HG03175 (cell line): ENCODE results near the gene RNF44.
A peak's percentile ranks its signal among the peaks of the same experiment; 100 is the strongest.

Source experiments
- ATAC-seq: cut with Tn5 transposase; IDR thresholded peaks from one replicate; pipeline ENCODE4 v1.9.1; 2021; ENCODE audit warnings: mild to moderate bottlenecking, moderate library complexity; ENCODE audit not compliant: unreplicated experiment

Gene RNF44

GRCh38 chr5:176536132-176536901 is 885 bp downstream of the RNF44 start:
- peak; percentile 28 for ATAC-seq

GRCh38 chr5:176535664-176536131 is 1.5 kb downstream of the RNF44 start:
- no peak for ATAC-seq

- no peak for ATAC-seq
These were observed 2.0 kb downstream of the RNF44 start for GRCh38 chr5:176535101-176535663.

GRCh38 chr5:176534640-176535039 is 2.6 kb downstream of the RNF44 start:
- no peak for ATAC-seq

- no peak for ATAC-seq
These were observed 3.1 kb downstream of the RNF44 start for GRCh38 chr5:176533894-176534611.

- ATAC-seq, result no peak
These were observed 3.8 kb downstream of the RNF44 start for GRCh38 chr5:176533390-176533789.

- ATAC-seq, result no peak
These were observed 4.4 kb downstream of the RNF44 start for GRCh38 chr5:176532795-176533194.

GRCh38 chr5:176531902-176532493 is 5.2 kb downstream of the RNF44 start:
- no peak for ATAC-seq

GRCh38 chr5:176530983-176531901 is 6.0 kb downstream of the RNF44 start:
- ATAC-seq, result no peak

GRCh38 chr5:176530393-176530982 is 6.7 kb downstream of the RNF44 start:
- ATAC-seq, result no peak

- no peak for ATAC-seq
These were observed 7.5 kb downstream of the RNF44 start for GRCh38 chr5:176529741-176530141.

GRCh38 chr5:176529116-176529740 is 8.0 kb downstream of the RNF44 start:
- no peak for ATAC-seq

- no peak for ATAC-seq
These were observed 8.5 kb downstream of the RNF44 start for GRCh38 chr5:176528761-176529115.

GRCh38 chr5:176528301-176528700 is 8.9 kb downstream of the RNF44 start:
- no peak for ATAC-seq

GRCh38 chr5:176527246-176528222 is 9.7 kb downstream of the RNF44 start:
- no peak for ATAC-seq

- ATAC-seq, result no peak
These were observed 10.7 kb downstream of the RNF44 start for GRCh38 chr5:176526462-176526861.

GRCh38 chr5:176525677-176526076 is 11.5 kb downstream of the RNF44 start:
- no peak for ATAC-seq

- no peak for ATAC-seq
These were observed 12.2 kb downstream of the RNF44 start for GRCh38 chr5:176524987-176525386.

GRCh38 chr5:176524138-176524537 is 13.1 kb downstream of the RNF44 start:
- no peak for ATAC-seq
